BE2C (cell line): ENCODE data around the gene NTMT1.

Experiments used
- DNase-seq: peaks from one replicate; pipeline ENCODE4 v3.0.0-alpha.2; 2020
- H3K27me3 ChIP-seq: fragments of 250-450 bp; sonication (Bioruptor Pico); 2 replicates; pipeline ENCODE4 v1.5.1; 2020; ENCODE audit warnings: mild to moderate bottlenecking
- H3K36me3 ChIP-seq: fragments of 250-450 bp; sonication (Bioruptor Pico); 2 replicates; pipeline ENCODE4 v1.5.1; 2020; ENCODE audit warnings: mild to moderate bottlenecking
- H3K4me1 ChIP-seq: fragments of 250-450 bp; sonication (Bioruptor Pico); 2 replicates; pipeline ENCODE4 v1.5.1; 2020
- H3K4me3 ChIP-seq: 2 replicates; pipeline ENCODE4 v1.5.1; 2011; ENCODE audit warnings: low read depth, low read length
- H3K9me3 ChIP-seq: fragments of 250-450 bp; sonication (Bioruptor Pico); 2 replicates; pipeline ENCODE4 v1.5.1; 2020
- TF ChIP-seq, protein P1 (sequence below): IDR thresholded peaks from 2 replicates; pipeline ENCODE4 v1.5.1; 2012; ENCODE audit warnings: mild to moderate bottlenecking, low read depth, low read length

The NTMT1 gene

DNA sequence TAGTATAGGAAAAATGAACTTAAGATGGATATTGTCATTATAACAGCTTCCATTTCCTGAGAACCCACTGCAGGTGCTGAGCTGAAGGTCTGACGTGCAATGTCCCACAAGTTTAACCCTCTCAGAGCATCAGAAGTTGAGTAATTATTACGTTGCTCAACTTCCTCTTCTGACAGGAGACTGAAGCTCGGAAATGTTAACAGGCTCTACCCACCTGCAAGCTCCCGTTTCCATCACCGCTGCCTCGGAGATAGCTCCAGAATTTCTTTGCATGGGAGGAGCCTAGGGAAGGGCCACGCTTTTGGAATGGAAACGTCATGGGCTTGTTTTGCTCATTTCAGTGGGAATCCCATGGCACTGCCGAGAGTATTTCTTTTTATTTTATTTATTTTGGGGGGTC lies 1.0 kb upstream of the NTMT1 start:
- peaks cover 29% of the 10 kb centered on the region for H3K36me3 ChIP-seq
- H3K27me3 ChIP-seq, result no peaks in the 10 kb centered on the region
- TF ChIP-seq, protein P1, sequence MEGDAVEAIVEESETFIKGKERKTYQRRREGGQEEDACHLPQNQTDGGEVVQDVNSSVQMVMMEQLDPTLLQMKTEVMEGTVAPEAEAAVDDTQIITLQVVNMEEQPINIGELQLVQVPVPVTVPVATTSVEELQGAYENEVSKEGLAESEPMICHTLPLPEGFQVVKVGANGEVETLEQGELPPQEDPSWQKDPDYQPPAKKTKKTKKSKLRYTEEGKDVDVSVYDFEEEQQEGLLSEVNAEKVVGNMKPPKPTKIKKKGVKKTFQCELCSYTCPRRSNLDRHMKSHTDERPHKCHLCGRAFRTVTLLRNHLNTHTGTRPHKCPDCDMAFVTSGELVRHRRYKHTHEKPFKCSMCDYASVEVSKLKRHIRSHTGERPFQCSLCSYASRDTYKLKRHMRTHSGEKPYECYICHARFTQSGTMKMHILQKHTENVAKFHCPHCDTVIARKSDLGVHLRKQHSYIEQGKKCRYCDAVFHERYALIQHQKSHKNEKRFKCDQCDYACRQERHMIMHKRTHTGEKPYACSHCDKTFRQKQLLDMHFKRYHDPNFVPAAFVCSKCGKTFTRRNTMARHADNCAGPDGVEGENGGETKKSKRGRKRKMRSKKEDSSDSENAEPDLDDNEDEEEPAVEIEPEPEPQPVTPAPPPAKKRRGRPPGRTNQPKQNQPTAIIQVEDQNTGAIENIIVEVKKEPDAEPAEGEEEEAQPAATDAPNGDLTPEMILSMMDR, result 0 out of 2 replicates have a peak, but pooled peaks have one; percentile 0
- DNase-seq, result no peak
- H3K4me3 ChIP-seq, result no peak overlapping the region
- H3K9me3 ChIP-seq, result no peaks in the 10 kb centered on the region
- peaks cover 7% of the 10 kb centered on the region for H3K4me1 ChIP-seq

- Histone ChIP-seq H3K4me1 (peaks cover 7% of the 10 kb centered on the region), H3K27me3 (no peaks in the 10 kb centered on the region), H3K9me3 (no peaks in the 10 kb centered on the region), H3K36me3 (peaks cover 46% of the 10 kb centered on the region), H3K4me3 (peak overlapping the region; percentile 100)
- DNase-seq, result no peak
- TF ChIP-seq, protein P1, result no peak
Measured at GRCh38 chr9:129626625-129627284, 792 bp downstream of the NTMT1 start.

GRCh38 chr9:129627556-129628440 lies 1.8 kb downstream of the NTMT1 start:
- Histone ChIP-seq H3K4me3 (peak overlapping the region; percentile 100), H3K36me3 (peaks cover 56% of the 10 kb centered on the region), H3K4me1 (peaks cover 7% of the 10 kb centered on the region), H3K27me3 (no peaks in the 10 kb centered on the region), H3K9me3 (no peaks in the 10 kb centered on the region)
- TF ChIP-seq, protein P1, result no peak
- no peak for DNase-seq

GRCh38 chr9:129628709-129629108 lies 2.7 kb downstream of the NTMT1 start:
- no peaks in the 10 kb centered on the region for H3K27me3 ChIP-seq
- H3K4me3 ChIP-seq, result no peak overlapping the region; the same call in 1 of the 2 replicates
- no peak for DNase-seq
- TF ChIP-seq, protein P1, result no peak
- peaks cover 7% of the 10 kb centered on the region for H3K4me1 ChIP-seq
- no peaks in the 10 kb centered on the region for H3K9me3 ChIP-seq
- peaks cover 65% of the 10 kb centered on the region for H3K36me3 ChIP-seq

GRCh38 chr9:129629251-129629820 lies 3.4 kb downstream of the NTMT1 start:
- peaks cover 5% of the 10 kb centered on the region for H3K4me1 ChIP-seq
- no peak for DNase-seq
- TF ChIP-seq, protein P1, result no peak
- no peaks in the 10 kb centered on the region for H3K27me3 ChIP-seq
- H3K36me3 ChIP-seq, result peaks cover 69% of the 10 kb centered on the region
- no peaks in the 10 kb centered on the region for H3K9me3 ChIP-seq
- no peak overlapping the region for H3K4me3 ChIP-seq
